ENCODE results near the gene BEX2. TPM values are rescaled to one million over a fixed set of nuclear protein-coding genes. Genes with fewer than 3 reads are reported as not detected.

Gene BEX2
- total RNA-seq, 1 donor from 2014 or later: 45.4 TPM

GRCh38 chrX:103274284-103274683, 36.5 kb downstream of the BEX2 start:
- no peak overlapping the region for H2AFZ ChIP-seq (replicated peaks)
- no peaks in the 10 kb centered on the region for H3K9me3 ChIP-seq (ENCODE audit: low read depth)
- TF ChIP-seq CTCF (IDR thresholded peaks at IDR 0.05): no peak
- no peak for TF ChIP-seq EZH2 (IDR thresholded peaks at IDR 0.05)
- no peak for TF ChIP-seq EZH2phosphoT487 (IDR thresholded peaks at IDR 0.05)
- peaks cover 2% of the 10 kb centered on the region for H3K4me1 Mint-ChIP-seq
- H3K27ac ChIP-seq: no peak overlapping the region
- no peak overlapping the region for H3K9ac ChIP-seq
- no peaks in the 10 kb centered on the region for H3K9me3 Mint-ChIP-seq
- no peaks in the 10 kb centered on the region for H3K36me3 Mint-ChIP-seq
- no peaks in the 10 kb centered on the region for H3K36me3 ChIP-seq
- no peaks in the 10 kb centered on the region for H3K4me1 ChIP-seq
- H3K4me3 ChIP-seq: no peak overlapping the region
- H3K79me2 ChIP-seq (ENCODE audit: low read depth): no peaks in the 10 kb centered on the region
- H3K27ac Mint-ChIP-seq: no peak overlapping the region
- H3K4me2 ChIP-seq: no peak overlapping the region
- no peaks in the 10 kb centered on the region for H3K27me3 ChIP-seq
- no peak overlapping the region for H3K4me3 Mint-ChIP-seq
- DNase-seq (ENCODE audit: low spot score): no peak
- no peaks in the 10 kb centered on the region for H3F3A ChIP-seq (ENCODE audit: low read depth)
- H3K27me3 Mint-ChIP-seq (ENCODE audit: insufficient read depth, low read depth): peaks cover 4% of the 10 kb centered on the region
- H4K20me1 ChIP-seq (ENCODE audit: low read depth): no peaks in the 10 kb centered on the region

Small RNA genes within 50 kb of the gene (small RNA-seq; reads per million reads assigned to genes)
- not detected for gene Z92846.1

Other genes with a start within 250 kb of the BEX2 start
- 52.2 and 63.5 TPM in 2 replicates for gene BEX1, start 246.8 kb downstream of the BEX2 start, total RNA-seq (ENCODE audit: low replicate concordance)
- not detected in 2 replicates for gene NXF3, start 217.8 kb downstream of the BEX2 start, total RNA-seq (ENCODE audit: low replicate concordance)
- 64.0 and 106 TPM in 2 replicates for gene BEX4, start 95.9 kb downstream of the BEX2 start, total RNA-seq (ENCODE audit: low replicate concordance)
- gene TCEAL8, start 55.8 kb downstream of the BEX2 start, total RNA-seq (ENCODE audit: low replicate concordance): 95.7 and 160 TPM in 2 replicates
- gene TCEAL5, start 34.2 kb downstream of the BEX2 start, total RNA-seq (ENCODE audit: low replicate concordance): 0.12 TPM in 1 of 2 replicates, not detected in the other
- gene TCEAL7, start 19.2 kb upstream of the BEX2 start, total RNA-seq (ENCODE audit: low replicate concordance): 30.8 and 34.3 TPM in 2 replicates
- 72.0 and 108 TPM in 2 replicates for gene TCEAL9, start 45.5 kb upstream of the BEX2 start, total RNA-seq (ENCODE audit: low replicate concordance)
- gene BEX3, start 65.5 kb upstream of the BEX2 start, total RNA-seq (ENCODE audit: low replicate concordance): 344 and 392 TPM in 2 replicates
- gene RAB40A, start 208.5 kb upstream of the BEX2 start, total RNA-seq (ENCODE audit: low replicate concordance): 0.31 and 0.60 TPM in 2 replicates

Measured in neural progenitor cell (in vitro differentiated cells).